ENCODE data around the gene LRMDA.
"Not testable (repeated sequence)": the region's sequence is repeated elsewhere in the genome, so short reads cannot be mapped to it uniquely, and the experiment has no call there.

LRMDA gene

DNA sequence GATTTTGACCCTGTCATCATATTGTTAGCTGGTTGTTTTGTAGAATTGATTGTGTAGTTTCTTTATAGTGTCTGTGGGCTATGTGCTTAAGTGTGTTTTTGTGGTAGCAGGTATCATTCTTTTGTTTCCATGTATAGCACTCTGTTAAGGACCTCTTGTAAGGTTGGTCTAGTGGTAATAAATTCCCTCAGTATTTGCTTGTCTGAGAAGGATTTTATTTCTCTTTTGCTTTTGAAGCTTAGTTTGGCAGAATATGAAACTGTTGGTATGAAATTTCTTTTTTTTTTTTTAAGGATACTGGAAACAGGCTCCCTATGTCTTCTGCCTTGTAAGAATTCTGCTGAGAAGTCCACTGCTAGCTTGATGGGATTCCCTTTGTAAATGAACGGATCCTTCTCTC, 1073.4 kb downstream of the LRMDA start:
- TF ChIP-seq, protein P1, sequence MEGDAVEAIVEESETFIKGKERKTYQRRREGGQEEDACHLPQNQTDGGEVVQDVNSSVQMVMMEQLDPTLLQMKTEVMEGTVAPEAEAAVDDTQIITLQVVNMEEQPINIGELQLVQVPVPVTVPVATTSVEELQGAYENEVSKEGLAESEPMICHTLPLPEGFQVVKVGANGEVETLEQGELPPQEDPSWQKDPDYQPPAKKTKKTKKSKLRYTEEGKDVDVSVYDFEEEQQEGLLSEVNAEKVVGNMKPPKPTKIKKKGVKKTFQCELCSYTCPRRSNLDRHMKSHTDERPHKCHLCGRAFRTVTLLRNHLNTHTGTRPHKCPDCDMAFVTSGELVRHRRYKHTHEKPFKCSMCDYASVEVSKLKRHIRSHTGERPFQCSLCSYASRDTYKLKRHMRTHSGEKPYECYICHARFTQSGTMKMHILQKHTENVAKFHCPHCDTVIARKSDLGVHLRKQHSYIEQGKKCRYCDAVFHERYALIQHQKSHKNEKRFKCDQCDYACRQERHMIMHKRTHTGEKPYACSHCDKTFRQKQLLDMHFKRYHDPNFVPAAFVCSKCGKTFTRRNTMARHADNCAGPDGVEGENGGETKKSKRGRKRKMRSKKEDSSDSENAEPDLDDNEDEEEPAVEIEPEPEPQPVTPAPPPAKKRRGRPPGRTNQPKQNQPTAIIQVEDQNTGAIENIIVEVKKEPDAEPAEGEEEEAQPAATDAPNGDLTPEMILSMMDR (IDR thresholded peaks at IDR 0.05; ENCODE audit: low read depth, low read length), result no peak

DNA sequence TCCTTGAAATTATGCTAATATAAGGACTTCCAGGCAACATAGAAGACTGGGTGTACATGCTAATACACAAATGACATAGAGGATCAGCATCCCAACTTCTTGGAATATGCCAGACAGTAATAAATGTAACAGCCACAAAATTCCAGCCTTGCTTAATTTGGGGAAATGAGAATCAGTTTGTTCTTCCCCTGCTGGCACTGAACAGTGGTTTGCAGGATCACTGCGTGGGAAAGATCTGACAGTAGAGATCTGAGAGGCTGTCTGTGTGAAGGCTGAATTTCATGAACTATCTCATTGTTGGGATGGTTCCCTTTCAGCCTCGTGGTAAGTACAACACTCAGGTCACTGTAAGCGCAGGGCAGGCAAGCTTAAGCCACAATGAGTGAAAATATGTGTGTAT, 1078.0 kb downstream of the LRMDA start:
- TF ChIP-seq, protein P1 (IDR thresholded peaks at IDR 0.05; ENCODE audit: low read depth, low read length), result no peak
- DNase-seq (ENCODE audit: extremely low read depth, low read depth), result no peak

More for the DNA sequence above, 1073.4 kb downstream of the LRMDA start:
- no peak for DNase-seq (ENCODE audit: extremely low read depth, low read depth)

DNA sequence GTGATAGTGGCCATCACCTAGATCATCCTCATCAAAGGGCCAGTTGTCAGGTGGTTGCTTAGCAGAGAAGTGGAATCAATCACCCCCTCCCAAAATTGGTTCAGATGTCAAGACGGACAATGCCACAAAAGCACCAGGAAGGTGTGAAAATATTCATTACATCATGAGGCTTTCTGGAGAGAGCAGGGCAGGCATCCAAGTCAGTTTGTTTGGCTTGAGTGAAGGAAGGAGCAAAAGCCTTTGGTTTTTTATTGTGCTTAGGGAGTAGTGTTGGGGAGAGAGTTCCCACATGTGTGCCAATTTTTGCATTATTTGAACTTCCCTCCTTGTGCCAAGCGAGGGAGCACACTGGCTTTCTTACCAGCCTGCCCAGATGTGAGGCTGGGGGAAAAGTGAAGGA, 1082.9 kb downstream of the LRMDA start:
- no peak for DNase-seq (ENCODE audit: extremely low read depth, low read depth)
- TF ChIP-seq, protein P1 (IDR thresholded peaks at IDR 0.05; ENCODE audit: low read depth, low read length), result no peak

- TF ChIP-seq, protein P1 (IDR thresholded peaks at IDR 0.05; ENCODE audit: low read depth, low read length), result no peak
- no peak for DNase-seq (ENCODE audit: extremely low read depth, low read depth)
Observed at GRCh38 chr10:76514869-76515268, 1083.4 kb downstream of the LRMDA start.

- TF ChIP-seq, protein P1 (IDR thresholded peaks at IDR 0.05; ENCODE audit: low read depth, low read length), result no peak
- no peak for DNase-seq (ENCODE audit: extremely low read depth, low read depth)
Observed at GRCh38 chr10:76522547-76522946, 1091.1 kb downstream of the LRMDA start.

- TF ChIP-seq, protein P1 (IDR thresholded peaks at IDR 0.05; ENCODE audit: low read depth, low read length), result no peak
- DNase-seq (ENCODE audit: extremely low read depth, low read depth), result no peak
Observed at GRCh38 chr10:76523246-76523645, 1091.8 kb downstream of the LRMDA start.

DNA sequence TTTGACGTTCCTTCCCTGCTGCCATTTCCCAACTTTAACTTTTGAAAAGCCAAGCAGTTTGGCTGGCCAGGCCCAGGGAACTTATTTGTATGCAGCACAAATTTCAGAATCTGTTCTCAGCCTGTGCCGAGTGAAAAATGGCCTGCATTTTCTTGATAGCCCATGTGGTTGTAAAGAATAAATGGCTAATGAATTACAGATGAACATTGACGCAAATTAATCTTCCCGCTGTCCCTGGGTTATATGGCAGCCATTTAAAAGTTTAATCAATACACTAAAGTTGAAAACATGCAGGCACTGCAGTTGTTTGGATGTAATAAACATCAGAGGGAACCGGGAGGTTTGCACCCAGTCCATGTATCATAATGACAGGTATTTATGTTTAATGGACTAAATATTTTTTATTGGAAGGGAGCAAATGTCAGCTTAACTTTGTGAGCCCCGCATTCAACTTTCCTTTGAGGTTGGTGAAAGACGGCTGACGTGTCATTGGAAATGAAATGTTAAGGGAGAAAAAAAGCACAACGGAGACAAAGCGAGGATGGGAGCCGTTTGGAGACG, 1092.4 kb downstream of the LRMDA start:
- TF ChIP-seq, protein P1 (IDR thresholded peaks at IDR 0.05; ENCODE audit: low read depth, low read length), result no peak
- DNase-seq (ENCODE audit: extremely low read depth, low read depth), result no peak

DNA sequence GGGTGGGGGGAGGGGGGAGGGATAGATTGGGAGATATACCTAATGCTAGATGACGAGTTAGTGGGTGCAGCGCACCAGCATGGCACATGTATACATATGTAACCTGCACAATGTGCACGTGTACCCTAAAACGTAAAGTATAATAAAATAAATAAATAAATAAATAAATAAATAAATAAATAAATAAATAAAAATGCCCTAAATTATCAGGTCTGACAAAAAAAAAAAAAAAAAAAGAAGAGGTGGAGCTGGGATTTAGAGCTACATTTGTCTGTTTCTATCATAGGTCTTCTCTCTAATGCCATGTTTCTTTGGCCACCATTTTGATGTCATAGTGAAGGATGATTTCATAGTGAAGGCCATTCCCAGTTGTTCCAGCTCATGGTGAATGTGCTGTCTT, 1095.4 kb downstream of the LRMDA start:
- not testable (repeated sequence) for DNase-seq (ENCODE audit: extremely low read depth, low read depth)

All from AG09319 (cell line).